ENCODE results near the gene SLC27A3.
A peak's percentile ranks its signal among the peaks of the same experiment; 100 is the strongest.

SLC27A3 gene

GRCh38 chr1:153790966-153791647, 15.9 kb downstream of the SLC27A3 start:
- peaks cover 35% of the 10 kb centered on the region for H3K4me1 ChIP-seq (ENCODE audit: low read depth, poor library complexity, severe bottlenecking)
- no peaks in the 10 kb centered on the region for H3K36me3 ChIP-seq (ENCODE audit: insufficient read depth)
- H3K9ac ChIP-seq = peak overlapping the region; percentile 8
- no peak for TF ChIP-seq CTCF (conservative IDR thresholded peaks at IDR 0.05; ENCODE audit: low read depth, low read length)
- peak overlapping the region; percentile 97 for H3K4me3 ChIP-seq (IDR thresholded peaks at IDR 0.05; ENCODE audit: insufficient read depth, low read depth, low read length)
- H4K20me1 ChIP-seq (ENCODE audit: insufficient read depth) = no peaks in the 10 kb centered on the region
- H2AFZ ChIP-seq (ENCODE audit: low read depth) = peak overlapping the region; percentile 60
- no peaks in the 10 kb centered on the region for H3K79me2 ChIP-seq (ENCODE audit: insufficient read depth, low read depth)
- H3K4me2 ChIP-seq = peak overlapping the region; percentile 78
- H3K27me3 ChIP-seq (ENCODE audit: insufficient read depth, low read depth) = peaks cover 9% of the 10 kb centered on the region; the same call in 1 of the 2 replicates
- peak overlapping the region; percentile 42 for H3K27ac ChIP-seq

GRCh38 chr1:153791648-153792253, 16.5 kb downstream of the SLC27A3 start:
- Histone ChIP-seq H3K4me3 (IDR thresholded peaks at IDR 0.05; ENCODE audit: insufficient read depth, low read depth, low read length) (no peak overlapping the region), H2AFZ (ENCODE audit: low read depth) (peak overlapping the region; percentile 60; the same call in 1 of the 2 replicates), H4K20me1 (ENCODE audit: insufficient read depth) (no peaks in the 10 kb centered on the region), H3K79me2 (ENCODE audit: insufficient read depth, low read depth) (no peaks in the 10 kb centered on the region), H3K4me2 (peak overlapping the region; percentile 78), H3K27me3 (ENCODE audit: insufficient read depth, low read depth) (peaks cover 9% of the 10 kb centered on the region; the same call in 1 of the 2 replicates), H3K4me1 (ENCODE audit: low read depth, poor library complexity, severe bottlenecking) (peaks cover 37% of the 10 kb centered on the region), H3K9ac (peak overlapping the region; percentile 8; the same call in 1 of the 2 replicates), H3K36me3 (ENCODE audit: insufficient read depth) (no peaks in the 10 kb centered on the region), H3K27ac (peak overlapping the region; percentile 42; the same call in 1 of the 2 replicates)
- no peak for TF ChIP-seq CTCF (conservative IDR thresholded peaks at IDR 0.05; ENCODE audit: low read depth, low read length)

- H3K4me3 ChIP-seq (IDR thresholded peaks at IDR 0.05; ENCODE audit: insufficient read depth, low read depth, low read length) = no peak overlapping the region
- H3K27ac ChIP-seq = no peak overlapping the region
- H2AFZ ChIP-seq (ENCODE audit: low read depth) = no peak overlapping the region
- H3K4me2 ChIP-seq = no peak overlapping the region
- no peak overlapping the region for H3K9ac ChIP-seq
- no peaks in the 10 kb centered on the region for H3K36me3 ChIP-seq (ENCODE audit: insufficient read depth)
- TF ChIP-seq CTCF (conservative IDR thresholded peaks at IDR 0.05; ENCODE audit: low read depth, low read length) = no peak
- H3K4me1 ChIP-seq (ENCODE audit: low read depth, poor library complexity, severe bottlenecking) = peaks cover 46% of the 10 kb centered on the region
- peaks cover 9% of the 10 kb centered on the region; the same call in 1 of the 2 replicates for H3K27me3 ChIP-seq (ENCODE audit: insufficient read depth, low read depth)
- H4K20me1 ChIP-seq (ENCODE audit: insufficient read depth) = no peaks in the 10 kb centered on the region
- H3K79me2 ChIP-seq (ENCODE audit: insufficient read depth, low read depth) = no peaks in the 10 kb centered on the region
These were observed 17.4 kb downstream of the SLC27A3 start for GRCh38 chr1:153792631-153793041.

- Histone ChIP-seq H3K4me3 (IDR thresholded peaks at IDR 0.05; ENCODE audit: insufficient read depth, low read depth, low read length) (no peak overlapping the region), H3K79me2 (ENCODE audit: insufficient read depth, low read depth) (no peaks in the 10 kb centered on the region), H4K20me1 (ENCODE audit: insufficient read depth) (no peaks in the 10 kb centered on the region), H3K36me3 (ENCODE audit: insufficient read depth) (no peaks in the 10 kb centered on the region), H3K4me1 (ENCODE audit: low read depth, poor library complexity, severe bottlenecking) (peaks cover 47% of the 10 kb centered on the region), H3K9ac (no peak overlapping the region), H2AFZ (ENCODE audit: low read depth) (no peak overlapping the region), H3K27me3 (ENCODE audit: insufficient read depth, low read depth) (peaks cover 9% of the 10 kb centered on the region; the same call in 1 of the 2 replicates), H3K4me2 (no peak overlapping the region), H3K27ac (no peak overlapping the region)
- no peak for TF ChIP-seq CTCF (conservative IDR thresholded peaks at IDR 0.05; ENCODE audit: low read depth, low read length)
These were observed 18.2 kb downstream of the SLC27A3 start for GRCh38 chr1:153793261-153793972.

Measured in KMS-11 (cell line).